Transverse colon (tissue), 4 donors: Measurements from ENCODE around the gene CEMP1. TPM values are rescaled to one million over a fixed set of nuclear protein-coding genes. Genes with fewer than 3 reads are reported as not detected.

ENCODE experiments used
- DNase-seq: peaks from one replicate; pipeline ENCODE4 v3.0.0-alpha.2; 2019
- H3K27ac ChIP-seq, 4 donors: fragments of 200-600 bp; sonication (generic); 2 replicates each; pipeline ENCODE4 v1.5.1; 2016 to 2018; ENCODE audit warnings: inconsistent platforms in 4 of 4
- H3K27me3 ChIP-seq: fragments of 200-600 bp; sonication (generic); 2 replicates; pipeline ENCODE4 v1.5.1; 2017; ENCODE audit warnings: inconsistent platforms
- H3K36me3 ChIP-seq, 4 donors: fragments of 200-600 bp; sonication (generic); 2 replicates each; pipeline ENCODE4 v1.5.1; 2017 to 2019; ENCODE audit warnings: inconsistent platforms in 4 of 4
- H3K4me1 ChIP-seq, 4 donors: fragments of 200-600 bp; sonication (generic); 2 replicates each; pipeline ENCODE4 v1.5.1; 2017 to 2020; ENCODE audit warnings: inconsistent platforms in 4 of 4
- H3K4me3 ChIP-seq, 4 donors: fragments of 200-600 bp; sonication (generic); 1 replicate in 1 of 4; 2 replicates in 3 of 4; pipeline versions ENCODE4 v1.5.1 to v1.6.1; 2017 to 2019; ENCODE audit warnings: inconsistent platforms in 4 of 4
- H3K9me3 ChIP-seq, 2 donors: fragments of 200-600 bp; sonication (generic); 2 replicates each; pipeline ENCODE4 v1.5.1; 2017 to 2019; ENCODE audit warnings: inconsistent platforms in 2 of 2
- EP300 ChIP-seq: sonication (generic); formaldehyde crosslinking; IDR thresholded peaks from one replicate; pipeline ENCODE4 v1.6.1; 2017; ENCODE audit warnings: antibody characterized with exemption, low read depth
- POLR2A ChIP-seq: fragments of 450-650 bp; IDR thresholded peaks from one replicate; pipeline ENCODE4 v1.6.1; 2016; ENCODE audit warnings: antibody characterized with exemption, mild to moderate bottlenecking, moderate library complexity
- POLR2AphosphoS5 ChIP-seq, 3 donors: sonication (generic); formaldehyde crosslinking; IDR thresholded peaks; one replicate each; pipeline ENCODE4 v1.6.1; 2016; ENCODE audit warnings: antibody characterized with exemption in 3 of 3
- WGBS, 2 donors: methylation state at CpG; one replicate each; pipeline ENCODE4 v1.1.5; 2018; ENCODE audit warnings: low coverage in 1 of 2; 5-methylcytosine and 5-hydroxymethylcytosine counted together
- in situ Hi-C, 4 donors: fragments of 200-750 bp; cut with MboI; loops; one replicate each; pipeline versions ENCODE4 v1.15.0 to v1.15.1; 2017; ENCODE audit warnings: low sequenced_read_pairs in 3 of 4, low pct_ligation_motif_present in 1 of 4, low pct_unique_long_range_greater_than_20kb in 1 of 4
- intact Hi-C: fragments of 100-400 bp; cut with DNase I; formaldehyde crosslinking; loops from one replicate; pipeline ENCODE4 v1.15.1; 2023; ENCODE audit warnings: low total_unique reads
- total RNA-seq, 4 donors: library from RNA; depleted of rRNA; stranded (reverse); fragments of >200 nt; gene quantifications; one replicate each; pipeline ENCODE4 v1.1.0, GENCODE V29; 2016
- TF ChIP-seq, protein P1 (sequence below), 5 experiments: fragments of 200-600 bp in 3 of 5; fragments of 450-650 bp in 2 of 5; sonication (generic) in 3 of 5; IDR thresholded peaks; 1 replicate in 2 of 5; 2 replicates in 3 of 5; pipeline ENCODE4 v1.5.1; 2016 to 2017; ENCODE audit warnings: antibody characterized with exemption in 5 of 5, inconsistent platforms in 3 of 5, mild to moderate bottlenecking in 2 of 5, moderate library complexity in 1 of 5

The CEMP1 gene
- total RNA-seq, 4 donors from 2014 or later = 1.9 to 3.1 TPM; not detected in 2

DNA sequence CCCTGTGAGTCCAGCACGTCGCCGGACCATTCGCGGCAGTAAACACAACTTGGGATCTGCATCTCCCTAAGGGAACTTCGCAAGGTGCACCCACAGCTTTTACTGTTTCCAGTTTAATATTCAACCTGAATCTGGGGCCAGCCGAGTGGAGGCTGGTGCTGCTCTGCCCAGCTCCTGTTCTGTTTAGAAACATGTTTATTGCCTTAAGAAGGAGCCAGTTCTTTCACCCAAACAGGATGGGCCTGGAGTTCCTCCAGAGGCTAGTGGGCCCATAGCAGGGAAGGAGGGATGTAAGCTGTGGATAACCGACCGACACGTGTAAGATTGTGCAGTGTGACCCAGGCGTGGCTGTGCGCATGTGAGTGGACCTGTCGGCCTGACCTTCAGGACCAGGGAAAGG is 38.9 kb downstream of the CEMP1 start:
- in situ Hi-C loops = loop anchor here (10.0 to 25.0 kb wide), 4 partner anchors 57 to 330 kb away; partner anchors contain the start of genes ABCA3 (in 2 of the 4), CASKIN1 (in 1 of the 4) and TRAF7 (in 1 of the 4)
- Histone ChIP-seq H3K36me3 (no peaks in the 10 kb centered on the region), H3K27ac (peak overlapping the region in 3 of 4 donors; percentile 15 to 50 (median 29)), H3K4me3 (no peak overlapping the region), H3K4me1 (peaks cover 0 to 21% (median 5%) of the 10 kb centered on the region in 4 donors), H3K27me3 (no peaks in the 10 kb centered on the region), H3K9me3 (no peaks in the 10 kb centered on the region)
- TF ChIP-seq POLR2A = no peak
- TF ChIP-seq POLR2AphosphoS5 (IDR thresholded peaks at IDR 0.05) = no peak
- no peak for TF ChIP-seq EP300
- TF ChIP-seq, protein P1, sequence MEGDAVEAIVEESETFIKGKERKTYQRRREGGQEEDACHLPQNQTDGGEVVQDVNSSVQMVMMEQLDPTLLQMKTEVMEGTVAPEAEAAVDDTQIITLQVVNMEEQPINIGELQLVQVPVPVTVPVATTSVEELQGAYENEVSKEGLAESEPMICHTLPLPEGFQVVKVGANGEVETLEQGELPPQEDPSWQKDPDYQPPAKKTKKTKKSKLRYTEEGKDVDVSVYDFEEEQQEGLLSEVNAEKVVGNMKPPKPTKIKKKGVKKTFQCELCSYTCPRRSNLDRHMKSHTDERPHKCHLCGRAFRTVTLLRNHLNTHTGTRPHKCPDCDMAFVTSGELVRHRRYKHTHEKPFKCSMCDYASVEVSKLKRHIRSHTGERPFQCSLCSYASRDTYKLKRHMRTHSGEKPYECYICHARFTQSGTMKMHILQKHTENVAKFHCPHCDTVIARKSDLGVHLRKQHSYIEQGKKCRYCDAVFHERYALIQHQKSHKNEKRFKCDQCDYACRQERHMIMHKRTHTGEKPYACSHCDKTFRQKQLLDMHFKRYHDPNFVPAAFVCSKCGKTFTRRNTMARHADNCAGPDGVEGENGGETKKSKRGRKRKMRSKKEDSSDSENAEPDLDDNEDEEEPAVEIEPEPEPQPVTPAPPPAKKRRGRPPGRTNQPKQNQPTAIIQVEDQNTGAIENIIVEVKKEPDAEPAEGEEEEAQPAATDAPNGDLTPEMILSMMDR (IDR thresholded peaks at IDR 0.05) = no peak
- DNase-seq = peak; percentile 37
- 48 to 58% methylated on average over 6 to 13 of the region's 13 CpGs for WGBS, 2 donors
- intact Hi-C loops = no loop called here

GRCh38 chr16:2490190-2491105 is 40.8 kb downstream of the CEMP1 start:
- no peak for DNase-seq
- Histone ChIP-seq H3K36me3 (no peaks in the 10 kb centered on the region), H3K27me3 (no peaks in the 10 kb centered on the region), H3K4me3 (no peak overlapping the region), H3K4me1 (peaks cover 0 to 22% (median 3%) of the 10 kb centered on the region in 4 donors), H3K9me3 (no peaks in the 10 kb centered on the region), H3K27ac (no peak overlapping the region)
- WGBS, 2 donors = 75 to 81% methylated on average over 2 to 22 of the region's 23 CpGs
- intact Hi-C loops = no loop called here
- TF ChIP-seq POLR2A = no peak
- TF ChIP-seq EP300 = no peak
- TF ChIP-seq POLR2AphosphoS5 (IDR thresholded peaks at IDR 0.05) = no peak
- TF ChIP-seq, protein P1 (IDR thresholded peaks at IDR 0.05) = no peak
- in situ Hi-C loops = loop anchor here (10.0 to 25.0 kb wide), 4 partner anchors 56 to 328 kb away; partner anchors contain the start of genes ABCA3 (in 2 of the 4), CASKIN1 (in 1 of the 4) and TRAF7 (in 1 of the 4)

- no peak overlapping the region for H3K27ac ChIP-seq
- no peak overlapping the region for H3K4me3 ChIP-seq
- TF ChIP-seq, protein P1 (IDR thresholded peaks at IDR 0.05) = no peak
- no peak for TF ChIP-seq EP300
- no peak for TF ChIP-seq POLR2A
- no peak for TF ChIP-seq POLR2AphosphoS5 (IDR thresholded peaks at IDR 0.05)
- H3K36me3 ChIP-seq = no peaks in the 10 kb centered on the region
- 95 to 100% methylated on average over 1 to 16 of the region's 16 CpGs for WGBS, 2 donors
- H3K4me1 ChIP-seq = peaks cover 0 to 22% (median 3%) of the 10 kb centered on the region in 4 donors
- no peaks in the 10 kb centered on the region for H3K27me3 ChIP-seq
- in situ Hi-C loops (loop anchor here in 3 of 4 donors (25.0 kb wide), 3 partner anchors 152 to 327 kb away; partner anchors contain the start of genes ABCA3 (in 2 of the 3), CASKIN1 (in 1 of the 3) and TRAF7 (in 1 of the 3)), intact Hi-C loops (no loop called here)
- DNase-seq = no peak
- H3K9me3 ChIP-seq = no peaks in the 10 kb centered on the region
Observed at GRCh38 chr16:2489581-2489980, 41.6 kb downstream of the CEMP1 start.

- Histone ChIP-seq H3K9me3 (no peaks in the 10 kb centered on the region), H3K27me3 (no peaks in the 10 kb centered on the region), H3K4me1 (peaks cover 4 to 30% (median 8%) of the 10 kb centered on the region in 4 donors), H3K36me3 (no peaks in the 10 kb centered on the region), H3K27ac (no peak overlapping the region), H3K4me3 (no peak overlapping the region)
- no peak for DNase-seq
- no peak for TF ChIP-seq EP300
- no peak for TF ChIP-seq POLR2A
- TF ChIP-seq, protein P1 (IDR thresholded peaks at IDR 0.05) = no peak
- TF ChIP-seq POLR2AphosphoS5 (IDR thresholded peaks at IDR 0.05) = no peak
- intact Hi-C loops = no loop called here
- WGBS, 2 donors = 81 to 100% methylated on average over 1 to 15 of the region's 15 CpGs
- in situ Hi-C loops = loop anchor here in 3 of 4 donors (25.0 kb wide), 3 partner anchors 151 to 326 kb away; partner anchors contain the start of genes ABCA3 (in 2 of the 3), CASKIN1 (in 1 of the 3) and TRAF7 (in 1 of the 3)
Observed at GRCh38 chr16:2487903-2488531, 43.2 kb downstream of the CEMP1 start.
